ENCODE results near the gene ANO2.
"Not testable (repeated sequence)": the region's sequence is repeated elsewhere in the genome, so short reads cannot be mapped to it uniquely, and the experiment has no call there.

Gene ANO2

GRCh38 chr12:5723071-5723470 is 222.0 kb downstream of the ANO2 start:
- no peak for DNase-seq (ENCODE audit: low spot score)

- no peak for DNase-seq (ENCODE audit: low spot score)
Measured at GRCh38 chr12:5720381-5721005, 224.6 kb downstream of the ANO2 start.

- DNase-seq (ENCODE audit: low spot score): no peak
Measured at GRCh38 chr12:5718680-5719079, 226.4 kb downstream of the ANO2 start.

GRCh38 chr12:5718073-5718472 is 227.0 kb downstream of the ANO2 start:
- no peak for DNase-seq (ENCODE audit: low spot score)

- DNase-seq (ENCODE audit: low spot score): no peak
Measured at GRCh38 chr12:5716976-5717375, 228.1 kb downstream of the ANO2 start.

- no peak for DNase-seq (ENCODE audit: low spot score)
Measured at GRCh38 chr12:5716201-5716600, 228.9 kb downstream of the ANO2 start.

GRCh38 chr12:5715021-5715420 is 230.0 kb downstream of the ANO2 start:
- DNase-seq (ENCODE audit: low spot score): no peak

- DNase-seq (ENCODE audit: low spot score): no peak
Measured at GRCh38 chr12:5713599-5714081, 231.4 kb downstream of the ANO2 start.

GRCh38 chr12:5710260-5710878 is 234.7 kb downstream of the ANO2 start:
- DNase-seq (ENCODE audit: low spot score): no peak

GRCh38 chr12:5708371-5708770 is 236.7 kb downstream of the ANO2 start:
- no peak for DNase-seq (ENCODE audit: low spot score)

GRCh38 chr12:5706247-5706646 is 238.8 kb downstream of the ANO2 start:
- DNase-seq (ENCODE audit: low spot score): no peak

- no peak for DNase-seq (ENCODE audit: low spot score)
Measured at GRCh38 chr12:5705791-5706190, 239.3 kb downstream of the ANO2 start.

- DNase-seq (ENCODE audit: low spot score): no peak
Measured at GRCh38 chr12:5694759-5695409, 250.2 kb downstream of the ANO2 start.

GRCh38 chr12:5692850-5693249 is 252.2 kb downstream of the ANO2 start:
- DNase-seq (ENCODE audit: low spot score): no peak

GRCh38 chr12:5691943-5692342 is 253.1 kb downstream of the ANO2 start:
- no peak for DNase-seq (ENCODE audit: low spot score)

GRCh38 chr12:5690240-5690639 is 254.8 kb downstream of the ANO2 start:
- no peak for DNase-seq (ENCODE audit: low spot score)

GRCh38 chr12:5689773-5690172 is 255.3 kb downstream of the ANO2 start:
- DNase-seq (ENCODE audit: low spot score): no peak

GRCh38 chr12:5688226-5688625 is 256.8 kb downstream of the ANO2 start:
- DNase-seq (ENCODE audit: low spot score): no peak

- DNase-seq (ENCODE audit: low spot score): no peak
Measured at GRCh38 chr12:5685935-5686334, 259.1 kb downstream of the ANO2 start.

GRCh38 chr12:5684989-5685388 is 260.1 kb downstream of the ANO2 start:
- no peak for DNase-seq (ENCODE audit: low spot score)

- DNase-seq (ENCODE audit: low spot score): no peak
Measured at GRCh38 chr12:5682581-5682980, 262.5 kb downstream of the ANO2 start.

- no peak for DNase-seq (ENCODE audit: low spot score)
Measured at GRCh38 chr12:5678176-5678575, 266.9 kb downstream of the ANO2 start.

GRCh38 chr12:5669624-5670023 is 275.4 kb downstream of the ANO2 start:
- not testable (repeated sequence) for DNase-seq (ENCODE audit: low spot score)

Data from hematopoietic multipotent progenitor cell treated with erythropoietin and hydrocortisone succinate and interleukin-3 and kit ligand, for 17 days (in vitro differentiated cells).